ENCODE measurements around the gene VN1R5. TPM values are rescaled to one million over a fixed set of nuclear protein-coding genes. Genes with fewer than 3 reads are reported as not detected.
"Not testable (repeated sequence)": the region's sequence is repeated elsewhere in the genome, so short reads cannot be mapped to it uniquely, and the experiment has no call there.

The VN1R5 gene
- total RNA-seq: not detected

DNA sequence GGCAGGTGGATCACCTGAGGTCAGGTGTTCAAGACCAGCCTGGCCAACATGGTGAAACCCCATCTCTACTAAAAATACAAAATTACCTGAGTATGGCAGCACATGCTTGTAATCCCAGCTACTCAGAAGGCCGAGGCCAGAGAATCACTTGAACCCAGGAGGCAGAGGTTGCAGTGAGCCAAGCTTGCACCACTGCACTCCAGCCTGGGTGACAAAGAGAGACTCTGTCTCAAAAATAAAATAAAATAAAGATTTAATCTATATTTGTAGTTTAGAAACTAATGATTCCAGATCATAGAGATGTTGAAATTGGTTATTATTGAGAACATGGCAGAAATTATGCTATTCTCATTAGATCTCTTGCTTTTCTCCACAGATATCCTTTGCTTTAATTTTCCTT lies at the start of gene VN1R5:
VN1R5 (plus strand) TSS at position 301 of the 400 bp plus-strand sequence.
- H3K27me3 ChIP-seq; H3K27ac ChIP-seq; H3K9me3 ChIP-seq; H3K4me1 ChIP-seq; H3K36me3 ChIP-seq; DNase-seq (ENCODE audit: extremely low spot score in 2 of 2); intact Hi-C loops (cut with DNase I); H3K4me3 ChIP-seq: not testable (repeated sequence)

GRCh38 chr1:247209396-247209795 lies 46.5 kb upstream of the VN1R5 start:
- Histone ChIP-seq H3K36me3 (peaks cover 0 to 4% of the 10 kb centered on the region in 2 donors), H3K4me3 (peak overlapping the region; percentile 86 to 94), H3K27me3 (no peaks in the 10 kb centered on the region), H3K27ac (no peak overlapping the region), H3K4me1 (peaks cover 28% of the 10 kb centered on the region), H3K9me3 (no peaks in the 10 kb centered on the region)
- DNase-seq (ENCODE audit: extremely low spot score in 2 of 2): no peak
- intact Hi-C loops (cut with DNase I): no loop called here
- TF ChIP-seq CTCF (IDR thresholded peaks at IDR 0.05): no peak
- no peak for TF ChIP-seq POLR2AphosphoS5 (IDR thresholded peaks at IDR 0.05; ENCODE audit: insufficient read depth in 1 of 2, low read depth in 1 of 2)
- TF ChIP-seq POLR2A (IDR thresholded peaks at IDR 0.05): no peak

DNA sequence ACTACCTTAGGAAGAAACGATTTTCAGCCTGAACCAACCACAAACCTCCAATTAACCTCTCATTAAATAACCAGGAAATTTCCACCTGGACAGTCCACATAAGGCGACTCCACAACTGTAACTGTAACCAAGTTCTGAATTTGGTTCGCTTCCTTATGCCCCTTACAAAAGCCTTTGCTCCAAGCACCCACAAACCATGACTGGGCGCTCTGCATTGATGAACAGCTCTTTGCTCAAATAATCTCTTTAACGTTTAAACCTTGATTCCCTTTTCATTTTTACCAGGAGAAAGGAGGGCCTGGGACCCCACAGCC lies 45.9 kb upstream of the VN1R5 start:
- Histone ChIP-seq H3K4me1 (peaks cover 28% of the 10 kb centered on the region), H3K27ac (peak overlapping the region; percentile 82), H3K27me3 (no peaks in the 10 kb centered on the region), H3K36me3 (peaks cover 0 to 4% of the 10 kb centered on the region in 2 donors), H3K4me3 (peak overlapping the region; percentile 86 to 94), H3K9me3 (no peaks in the 10 kb centered on the region)
- no peak for DNase-seq (ENCODE audit: extremely low spot score in 2 of 2)
- intact Hi-C loops (cut with DNase I): no loop called here
- no peak for TF ChIP-seq POLR2AphosphoS5 (IDR thresholded peaks at IDR 0.05; ENCODE audit: insufficient read depth in 1 of 2, low read depth in 1 of 2)
- TF ChIP-seq CTCF (IDR thresholded peaks at IDR 0.05): no peak
- TF ChIP-seq POLR2A (IDR thresholded peaks at IDR 0.05): no peak

DNA sequence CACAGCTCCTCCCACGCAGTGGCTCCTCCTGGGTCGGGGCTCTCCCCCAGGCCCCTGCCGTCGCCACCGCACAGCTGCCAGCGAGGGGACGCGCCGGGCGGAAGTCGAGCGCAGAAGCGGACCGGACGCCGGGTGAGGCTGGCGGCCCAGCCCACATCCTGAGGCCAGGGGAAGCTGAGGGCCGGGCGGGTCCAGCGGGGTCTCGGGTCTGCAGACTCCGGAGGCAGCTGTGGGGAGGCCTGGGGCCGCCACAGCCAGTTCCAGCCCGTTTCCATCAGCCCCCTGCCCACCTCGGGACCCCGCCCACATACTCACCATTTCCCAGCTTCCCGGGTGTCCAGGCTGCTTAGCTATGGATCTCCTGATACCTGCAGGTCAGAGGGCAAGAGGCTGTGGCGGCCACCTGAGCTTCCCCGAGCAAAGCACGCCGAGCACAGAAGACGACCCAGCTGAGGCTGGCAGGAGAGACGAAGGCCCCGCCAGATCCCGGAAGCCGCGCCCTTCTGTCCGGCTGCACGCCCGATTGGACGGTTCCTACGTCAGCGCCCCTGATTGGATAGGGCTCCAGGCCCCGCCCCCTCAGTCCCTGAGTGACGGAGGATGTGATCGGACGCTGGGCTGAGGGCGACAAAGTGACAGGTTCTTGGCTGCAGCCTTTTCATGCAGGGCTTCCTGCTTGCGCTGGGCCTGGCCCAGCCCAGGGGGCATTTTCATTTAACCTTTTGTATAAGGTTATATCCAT lies 45.3 kb upstream of the VN1R5 start:
- intact Hi-C loops (cut with DNase I): no loop called here
- peak; percentile 86 to 94 for TF ChIP-seq POLR2AphosphoS5 (IDR thresholded peaks at IDR 0.05; ENCODE audit: insufficient read depth in 1 of 2, low read depth in 1 of 2)
- no peak for TF ChIP-seq CTCF (IDR thresholded peaks at IDR 0.05)
- TF ChIP-seq POLR2A (IDR thresholded peaks at IDR 0.05): peak in 1 of 2 donors; percentile 60
- DNase-seq (ENCODE audit: extremely low spot score in 2 of 2): peak in 1 of 2 donors; percentile 95
- Histone ChIP-seq H3K4me1 (peaks cover 28% of the 10 kb centered on the region), H3K27me3 (no peaks in the 10 kb centered on the region), H3K9me3 (no peaks in the 10 kb centered on the region), H3K27ac (peak overlapping the region; percentile 82), H3K4me3 (peak overlapping the region; percentile 86 to 94), H3K36me3 (peaks cover 0 to 4% of the 10 kb centered on the region in 2 donors)

- intact Hi-C loops (cut with DNase I): no loop called here
Measured at GRCh38 chr1:247211339-247211738, 44.5 kb upstream of the VN1R5 start.

More at GRCh38 chr1:247211339-247211738, 44.5 kb upstream of the VN1R5 start:
- DNase-seq (ENCODE audit: extremely low spot score in 2 of 2): no peak
- no peak for TF ChIP-seq POLR2A (IDR thresholded peaks at IDR 0.05)
- TF ChIP-seq CTCF (IDR thresholded peaks at IDR 0.05): no peak
- TF ChIP-seq POLR2AphosphoS5 (IDR thresholded peaks at IDR 0.05; ENCODE audit: insufficient read depth in 1 of 2, low read depth in 1 of 2): no peak
- no peaks in the 10 kb centered on the region for H3K27me3 ChIP-seq
- peaks cover 28% of the 10 kb centered on the region for H3K4me1 ChIP-seq
- H3K4me3 ChIP-seq: no peak overlapping the region
- no peaks in the 10 kb centered on the region for H3K9me3 ChIP-seq
- no peaks in the 10 kb centered on the region for H3K36me3 ChIP-seq
- no peak overlapping the region for H3K27ac ChIP-seq
